TTC549 (cell line): Measurements from ENCODE around the gene TMEM200C.

Source experiments
- FAIRE-seq: peaks from 2 replicates; lab custom pipeline; 2012; peaks lifted over from hg19 to GRCh38; lab: Jason Lieb, UNC

TMEM200C gene

DNA sequence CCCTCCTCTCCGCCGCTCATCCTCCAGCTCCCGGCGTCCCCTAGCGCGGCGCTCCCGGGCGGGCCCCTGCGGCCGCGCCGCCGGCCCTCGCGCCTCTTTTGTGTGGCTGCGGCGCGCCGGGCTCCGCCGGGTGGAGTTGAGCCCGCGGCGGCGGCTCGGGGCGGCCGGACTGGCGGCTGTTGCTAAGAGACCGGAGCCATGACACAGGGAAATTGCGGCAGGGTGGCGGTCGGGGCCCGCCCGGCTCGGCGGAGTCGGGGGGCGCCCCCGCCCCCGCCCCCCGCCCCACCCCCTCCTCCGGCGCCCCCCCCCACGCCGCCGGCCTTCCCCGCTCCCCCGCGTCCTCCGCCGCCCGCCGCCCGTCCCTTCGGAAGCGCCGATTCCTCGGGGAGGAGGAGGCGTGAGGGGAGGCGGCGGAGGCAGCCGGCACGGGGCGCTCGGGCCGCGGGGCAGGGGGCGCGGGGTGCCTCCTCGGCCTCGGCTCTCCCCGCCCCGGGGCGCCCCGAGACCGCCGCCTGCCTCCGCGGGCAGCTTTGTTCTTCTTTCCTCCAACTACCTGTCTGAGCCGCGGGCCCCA lies at the start of gene TMEM200C:
TSS of gene TMEM200C (minus strand) at position 224 of the 577 bp plus-strand sequence. CDS start 3,459 bp downstream, outside the sequence.
- FAIRE-seq = no peak

DNA sequence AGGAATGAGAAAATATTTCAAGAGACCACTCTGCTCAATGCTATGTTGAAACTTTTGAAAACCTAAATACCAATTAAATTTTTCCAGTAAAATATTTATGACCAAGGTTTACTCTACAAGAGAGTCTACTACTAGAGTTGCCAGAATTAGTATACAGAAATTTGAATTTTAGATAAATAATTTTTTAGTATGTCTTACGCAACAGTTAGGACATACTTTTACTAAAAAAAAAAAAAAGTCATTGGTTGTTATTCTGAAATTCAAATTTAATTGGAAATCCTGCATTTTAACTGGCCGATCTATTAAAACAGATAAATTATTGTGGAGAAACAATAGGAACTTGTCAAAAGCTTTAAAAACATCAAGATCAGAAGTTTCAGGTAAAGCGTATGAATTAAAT lies 49.1 kb upstream of the TMEM200C start:
- FAIRE-seq = no peak

DNA sequence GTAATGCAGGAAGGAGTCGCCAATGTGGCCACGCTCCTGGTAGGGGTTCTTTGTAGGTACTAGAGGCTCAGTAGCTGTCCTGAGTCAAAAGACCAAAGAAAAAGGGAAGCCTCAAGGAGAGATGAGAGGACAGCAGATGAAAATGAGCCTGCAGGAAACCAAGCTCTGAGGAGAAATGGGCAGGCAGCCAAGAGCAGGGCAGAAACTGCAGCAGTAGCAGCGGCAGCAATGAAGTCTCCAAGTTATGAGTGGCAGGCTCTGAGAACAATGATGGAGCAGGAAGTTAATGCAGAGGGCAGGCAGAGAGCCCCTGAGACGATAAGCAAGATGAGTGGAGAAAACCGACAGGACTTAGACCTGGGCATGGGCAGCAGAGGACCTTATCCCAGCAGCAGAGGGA lies 48.2 kb upstream of the TMEM200C start:
- FAIRE-seq = no peak

DNA sequence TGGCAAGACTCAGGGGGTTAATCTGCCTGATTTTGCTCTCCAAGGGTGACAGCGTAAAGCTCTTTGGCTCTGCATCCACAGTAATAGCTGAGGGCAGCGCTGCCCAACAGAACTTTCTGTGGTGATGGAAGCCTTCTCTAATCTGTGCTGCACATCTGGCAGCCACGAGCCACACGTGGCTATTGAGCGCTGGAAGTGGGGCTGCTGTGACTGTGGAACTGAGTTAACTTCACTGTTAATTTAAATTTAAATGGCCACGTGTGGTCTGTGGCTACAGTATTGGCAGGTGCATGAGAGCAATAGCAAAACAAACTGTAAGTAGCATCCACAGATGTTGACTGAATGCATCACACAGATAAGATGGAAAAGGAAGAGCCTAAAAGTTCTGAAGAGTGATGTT lies 47.3 kb upstream of the TMEM200C start:
- FAIRE-seq = no peak

DNA sequence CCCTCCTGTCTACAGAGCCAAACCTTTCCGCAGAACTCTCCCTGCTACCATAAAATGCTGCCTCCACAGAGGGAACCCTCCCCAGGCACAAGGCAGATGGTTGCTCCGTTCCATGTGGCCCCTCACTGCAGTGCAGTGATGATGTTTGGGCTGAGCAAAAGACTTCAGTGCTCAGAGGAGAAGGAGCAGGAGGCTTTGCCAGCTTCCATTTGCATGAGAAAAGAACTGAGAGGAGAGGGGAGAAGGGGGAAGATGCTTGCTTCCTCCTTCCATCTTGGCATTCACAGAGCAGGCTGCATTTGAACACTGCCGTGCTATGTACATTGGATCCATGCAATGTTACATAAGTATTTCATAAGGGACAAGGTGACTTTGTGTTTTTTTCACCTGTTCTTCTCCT lies 46.6 kb upstream of the TMEM200C start:
- no peak for FAIRE-seq

DNA sequence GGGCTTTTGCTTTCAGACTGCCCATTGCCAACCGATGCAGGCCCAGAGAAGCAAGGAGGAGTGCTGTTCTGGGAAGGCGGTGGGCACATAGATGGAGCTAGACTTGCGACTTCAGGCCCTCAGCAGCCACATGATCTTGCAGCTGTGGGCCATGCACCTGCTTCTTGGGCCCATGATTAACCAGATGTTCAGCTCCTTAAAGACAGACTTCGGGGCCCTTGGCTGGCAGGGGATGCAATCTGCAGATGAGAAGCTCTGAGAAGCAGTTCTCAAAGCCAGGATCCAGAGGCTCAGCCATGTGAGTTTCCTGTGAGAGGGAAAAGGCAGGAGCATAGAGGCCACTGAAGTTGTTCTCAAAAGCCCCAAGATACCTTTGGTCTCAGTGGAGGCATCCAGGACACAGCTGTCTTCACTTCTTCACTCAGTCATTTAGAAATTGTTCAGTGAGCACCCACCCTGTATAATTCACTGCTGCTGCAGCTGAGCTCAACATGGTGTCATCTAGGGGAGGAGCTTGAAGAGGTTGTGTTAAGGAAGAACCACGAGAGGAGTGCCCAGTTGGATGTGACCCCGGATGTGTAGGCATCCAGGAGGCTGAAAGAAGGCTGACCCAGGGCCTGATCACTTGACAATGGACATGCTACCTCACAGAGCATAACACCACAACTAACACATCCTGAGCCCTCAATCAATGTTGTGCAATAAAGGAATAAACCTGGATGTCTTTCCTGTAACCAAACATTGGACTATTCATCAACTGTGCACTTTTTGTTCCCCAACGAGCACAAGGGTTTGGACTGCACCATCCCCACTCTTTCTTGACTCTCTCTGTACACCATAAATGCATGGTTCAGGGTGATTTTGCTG lies 44.7 kb upstream of the TMEM200C start:
- FAIRE-seq = no peak

DNA sequence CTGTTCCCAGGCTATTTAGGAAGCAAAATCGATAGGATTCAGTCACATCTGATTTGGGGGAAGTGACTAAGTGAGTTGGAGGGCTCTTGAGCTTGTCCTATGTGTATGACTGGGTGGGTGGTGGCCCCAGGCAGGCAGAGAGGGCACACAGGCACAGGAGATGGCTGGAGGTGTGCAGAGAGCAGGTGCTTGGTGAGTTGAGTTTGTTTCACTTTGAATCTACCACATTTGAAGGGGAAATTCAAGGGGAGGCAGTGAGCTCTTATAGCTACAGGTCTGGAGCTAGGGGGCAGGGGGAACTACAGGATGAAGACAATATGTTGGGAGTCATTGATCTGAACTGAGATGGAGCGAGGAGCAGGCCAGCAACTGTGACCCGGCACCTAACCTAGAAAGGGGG lies 42.5 kb upstream of the TMEM200C start:
- FAIRE-seq = no peak

DNA sequence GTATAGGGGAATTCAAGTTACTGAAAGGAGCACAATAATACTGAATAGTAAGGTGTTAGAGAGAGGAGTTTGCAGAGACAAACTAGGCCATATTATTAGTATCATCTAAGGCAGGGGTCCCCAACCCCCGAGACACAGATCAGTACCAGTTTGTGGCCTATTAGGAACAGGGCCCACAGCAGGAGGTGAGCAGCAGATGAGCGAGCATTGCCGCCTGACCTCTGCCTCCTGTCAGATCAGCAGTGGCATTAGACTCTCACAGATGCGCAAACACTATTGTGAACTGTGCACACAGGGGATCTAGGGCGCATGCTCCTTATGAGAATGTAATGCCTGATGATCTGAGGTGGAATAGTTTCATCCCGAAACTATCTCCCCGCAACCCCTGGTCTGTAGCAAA lies 41.8 kb upstream of the TMEM200C start:
- FAIRE-seq = no peak

DNA sequence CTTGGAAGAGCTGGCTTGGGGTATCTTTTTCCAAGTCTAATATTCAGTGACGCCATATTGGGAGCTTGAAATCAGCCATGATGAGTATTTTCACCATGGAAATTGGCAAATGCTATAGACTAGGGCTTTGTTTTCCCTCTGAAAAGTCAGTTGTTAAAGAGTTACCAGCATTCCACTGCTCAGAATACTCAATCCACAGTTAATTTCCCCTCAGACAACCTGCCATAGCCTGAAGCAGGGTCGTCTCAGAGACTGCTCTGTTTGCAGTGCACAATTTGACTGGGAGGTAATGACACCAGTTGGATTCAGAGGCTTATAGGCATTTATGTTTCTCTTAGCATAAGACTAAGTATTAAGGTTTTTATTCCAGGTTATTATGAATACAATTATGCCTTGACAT lies 35.5 kb upstream of the TMEM200C start:
- no peak for FAIRE-seq

DNA sequence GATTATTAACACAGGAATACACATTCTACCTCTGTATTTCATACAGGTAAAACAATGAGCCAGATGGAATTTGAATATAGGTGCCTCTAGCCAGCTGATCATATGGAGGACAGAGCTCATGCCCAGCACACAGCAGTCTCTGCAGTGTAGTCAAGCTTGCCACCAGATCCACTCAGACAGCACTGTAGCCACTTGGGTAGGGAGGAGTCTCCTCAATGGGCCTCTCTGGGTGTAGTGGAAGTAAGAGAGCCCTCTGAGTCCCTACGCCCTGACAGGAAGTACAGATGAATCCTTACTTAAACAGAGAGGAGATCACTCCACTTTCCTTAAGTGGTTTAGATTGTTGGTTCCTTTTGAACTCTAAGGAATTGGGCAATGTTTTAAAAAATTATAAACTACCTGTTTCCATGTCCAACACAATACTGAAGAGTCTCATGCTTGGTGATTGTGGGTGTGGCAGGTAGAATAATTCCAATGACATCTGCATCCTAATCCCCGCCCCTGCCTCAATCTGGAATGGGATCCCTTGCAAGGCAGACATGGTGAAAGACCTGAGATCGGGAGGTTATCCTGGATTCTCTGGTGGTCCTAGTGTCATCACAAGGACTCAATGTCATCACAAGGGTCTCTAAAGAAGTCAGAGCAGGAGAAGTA lies 23.0 kb upstream of the TMEM200C start:
- no peak for FAIRE-seq

DNA sequence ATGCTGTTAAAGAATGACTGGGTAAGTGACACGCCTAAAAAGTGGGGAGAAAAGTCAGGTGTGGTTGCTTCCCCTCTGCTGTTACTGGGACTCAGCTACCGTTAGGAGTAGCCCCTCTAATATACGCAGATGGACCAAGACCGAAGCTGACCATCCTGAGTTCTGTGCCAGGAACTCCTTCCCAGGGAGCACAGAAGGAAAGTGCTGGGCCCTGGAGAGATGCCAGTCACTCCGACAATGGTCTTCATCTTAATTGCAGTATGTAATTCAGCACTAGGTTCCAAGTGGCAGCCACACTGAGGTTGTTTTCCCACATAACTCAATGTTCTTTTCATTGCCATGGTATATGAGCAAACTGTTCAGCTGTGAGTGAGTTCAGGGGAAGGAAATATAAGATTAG lies 19.6 kb upstream of the TMEM200C start:
- FAIRE-seq = no peak

DNA sequence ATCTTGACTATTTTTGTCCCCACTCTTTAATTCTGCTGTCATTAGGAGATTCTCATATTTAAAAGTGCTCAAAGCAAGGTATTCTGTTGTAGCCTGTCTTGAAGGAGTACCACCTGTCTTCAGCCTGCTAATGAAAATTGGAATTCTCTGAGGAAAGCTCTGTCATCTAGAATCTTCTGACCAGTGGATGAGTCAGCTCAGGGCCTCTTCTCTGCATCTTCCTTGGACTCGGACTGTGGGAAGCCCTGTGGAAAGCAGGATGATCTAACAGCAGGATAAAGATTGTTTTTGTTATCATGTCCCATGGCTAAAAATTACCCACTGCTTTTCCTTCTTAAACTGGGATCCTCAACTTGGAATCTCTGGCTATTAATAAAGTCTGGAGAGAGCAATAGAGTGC lies 18.7 kb upstream of the TMEM200C start:
- FAIRE-seq = no peak

DNA sequence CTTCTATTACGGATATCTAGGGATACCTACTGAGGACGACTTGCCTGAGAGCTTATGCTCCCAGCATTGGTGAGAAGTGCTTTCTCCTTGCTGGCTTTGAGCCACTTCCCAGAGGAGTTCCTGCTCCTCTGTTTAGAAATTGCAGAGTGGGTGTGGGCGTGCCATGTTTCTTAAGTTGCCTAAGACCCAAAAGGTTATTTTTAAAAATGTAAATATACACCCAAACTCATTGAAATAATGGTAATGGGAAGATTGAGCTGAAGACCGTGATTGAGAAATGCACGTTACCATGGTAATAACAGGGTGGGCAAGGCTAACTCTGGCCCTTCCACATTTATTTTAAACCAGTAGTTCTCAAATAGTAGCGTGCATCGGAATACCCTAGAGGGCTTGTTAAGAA lies 17.2 kb upstream of the TMEM200C start:
- FAIRE-seq = no peak

DNA sequence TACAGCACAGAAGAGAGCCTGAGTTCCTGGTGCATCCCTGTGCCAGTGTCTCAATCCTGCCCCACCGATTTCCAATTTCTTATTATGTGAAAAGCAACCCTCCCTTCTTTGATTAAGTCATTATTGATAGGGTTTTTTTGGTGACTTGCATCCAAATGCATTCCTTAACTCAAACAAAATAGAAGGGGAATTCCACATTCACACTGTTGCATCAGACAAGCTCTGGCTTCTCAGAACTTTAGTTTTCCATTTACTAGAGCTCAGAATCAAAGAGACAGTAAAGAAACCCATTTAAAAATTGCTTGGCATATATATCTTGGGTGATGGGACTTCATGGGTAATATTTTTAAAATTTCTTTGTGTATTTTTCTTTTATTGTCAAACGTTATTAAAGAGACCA lies 13.8 kb upstream of the TMEM200C start:
- FAIRE-seq = no peak

DNA sequence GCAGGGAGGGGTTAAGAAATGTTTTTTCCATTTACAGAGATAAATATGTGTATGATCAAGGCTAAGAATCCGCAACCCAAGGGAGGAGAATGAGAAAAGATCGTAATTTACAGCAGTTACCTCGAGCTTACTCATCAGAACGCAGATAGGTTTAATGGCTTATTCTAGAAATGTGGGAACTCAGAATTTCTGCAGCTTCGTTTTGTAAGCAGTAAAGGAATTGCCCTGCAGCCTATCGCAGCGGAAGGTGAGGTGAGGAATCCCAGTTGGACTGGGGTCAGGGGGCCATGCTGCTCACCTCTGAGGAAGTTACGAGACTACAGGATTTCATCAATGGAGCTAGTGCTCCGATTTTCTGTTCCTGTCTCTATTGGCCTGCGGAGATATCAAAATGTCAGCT lies 8.1 kb upstream of the TMEM200C start:
- no peak for FAIRE-seq

DNA sequence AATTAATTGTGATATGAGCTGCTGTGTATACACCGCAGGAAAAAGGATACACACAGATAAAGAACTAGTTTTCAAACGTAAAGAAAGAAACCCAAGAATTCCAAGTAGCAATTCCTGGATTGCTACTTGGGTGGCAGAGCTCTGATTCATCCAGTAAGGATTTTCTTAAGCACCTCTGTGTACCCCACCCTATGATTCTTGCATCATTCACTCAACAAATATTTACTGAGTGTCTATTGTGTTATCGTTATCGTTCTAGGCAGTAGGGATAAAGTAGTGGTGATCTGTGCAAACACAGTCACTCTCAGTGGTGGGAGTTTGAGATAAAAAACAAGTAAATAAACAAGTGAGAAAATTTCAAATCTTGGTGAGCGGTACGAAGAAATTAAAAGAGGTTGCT lies 4.9 kb upstream of the TMEM200C start:
- FAIRE-seq = no peak

DNA sequence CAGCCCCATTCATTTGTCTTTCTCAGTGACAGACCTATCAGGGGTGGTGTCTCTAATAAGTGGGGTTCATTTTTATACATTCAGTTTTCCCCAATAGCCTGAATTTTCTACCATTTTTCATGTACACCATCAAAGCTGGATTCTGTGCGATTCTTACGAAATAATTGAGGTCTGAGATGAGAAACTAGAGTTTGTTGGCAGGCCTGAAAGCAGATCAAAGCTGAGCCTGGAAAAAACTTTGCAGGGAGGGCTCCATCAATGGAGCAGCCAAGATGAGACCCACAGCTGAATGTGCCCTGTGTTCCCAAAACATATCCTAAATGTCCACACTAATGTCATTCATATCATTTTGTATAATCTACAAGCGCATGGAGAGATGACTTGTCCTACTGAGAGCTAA lies 4.5 kb upstream of the TMEM200C start:
- FAIRE-seq = no peak

DNA sequence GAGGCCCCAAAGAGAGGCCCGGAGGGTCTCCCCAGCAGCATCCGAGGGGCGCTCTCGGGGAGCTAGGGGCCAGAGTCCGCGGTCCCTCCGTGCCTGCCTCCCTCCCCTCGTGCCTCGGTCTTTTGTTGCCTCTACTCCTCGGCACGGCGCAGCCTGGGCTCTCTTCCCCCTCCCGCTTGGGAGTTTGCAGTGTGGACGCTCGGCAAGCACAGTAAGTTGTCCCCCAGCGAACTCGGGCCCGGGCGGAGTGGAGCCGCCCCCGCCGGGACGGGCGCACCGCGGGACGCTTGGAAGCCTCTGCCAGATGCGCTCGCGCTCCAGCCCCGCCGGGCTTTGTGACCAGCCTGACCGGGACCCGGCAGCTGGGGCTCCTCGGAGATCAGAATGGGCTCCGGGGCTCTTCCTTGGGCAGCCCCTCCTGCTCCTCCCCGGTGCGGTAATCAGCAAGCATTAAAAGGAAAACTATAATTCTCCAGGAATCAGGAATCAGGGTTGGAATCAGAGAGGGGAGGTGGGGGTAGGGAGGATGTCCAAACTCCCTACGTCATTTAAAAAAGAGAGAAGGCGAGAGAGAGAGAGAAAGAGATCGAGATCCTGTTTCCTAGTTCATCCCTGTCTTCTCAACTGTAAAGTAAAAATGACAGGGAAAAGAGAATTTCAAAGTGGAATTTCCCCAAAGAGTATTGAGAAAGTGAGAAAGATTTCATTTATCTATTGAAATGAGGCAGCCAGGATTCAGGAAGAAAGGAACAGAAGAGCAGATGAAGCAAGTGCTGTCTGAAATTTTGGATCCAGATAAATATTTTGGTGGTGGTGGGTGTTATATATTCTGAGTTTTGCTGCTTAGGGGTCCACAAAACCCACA lies 786 bp upstream of the TMEM200C start:
- no peak for FAIRE-seq

DNA sequence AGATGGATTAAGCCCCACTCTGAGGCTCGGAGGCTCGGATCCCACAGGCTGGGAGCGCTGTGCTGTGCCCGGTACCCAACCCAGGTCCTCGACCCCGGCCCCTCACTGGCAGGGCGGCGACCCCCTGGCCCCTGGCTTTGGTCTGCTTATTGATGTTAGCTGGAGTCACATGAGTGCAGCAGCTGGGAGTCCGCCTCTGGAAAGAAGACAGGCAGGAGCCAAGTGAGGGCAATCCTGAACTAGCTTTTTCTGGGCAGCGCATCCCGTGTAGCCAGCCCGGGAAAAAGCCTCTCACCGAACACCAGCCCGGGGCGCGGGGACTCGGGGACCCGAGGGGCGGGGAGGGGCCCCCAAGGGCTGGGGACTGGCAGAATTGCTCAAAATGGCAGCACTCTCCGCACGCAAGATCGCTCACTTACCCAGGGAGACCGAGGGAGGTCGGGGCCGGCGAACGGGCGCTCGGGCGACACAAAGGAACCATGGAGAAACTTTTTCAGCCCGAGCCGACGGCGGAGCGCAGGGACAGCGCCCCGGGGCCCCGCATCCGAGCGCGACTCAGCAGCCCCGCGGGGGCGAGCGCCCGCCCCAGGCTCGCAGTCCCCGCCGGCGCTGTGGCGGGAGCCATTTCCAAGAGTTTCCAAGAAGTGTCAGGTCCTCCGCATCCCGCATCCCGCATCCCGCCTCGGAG lies 567 bp downstream of the TMEM200C start:
- FAIRE-seq = no peak

DNA sequence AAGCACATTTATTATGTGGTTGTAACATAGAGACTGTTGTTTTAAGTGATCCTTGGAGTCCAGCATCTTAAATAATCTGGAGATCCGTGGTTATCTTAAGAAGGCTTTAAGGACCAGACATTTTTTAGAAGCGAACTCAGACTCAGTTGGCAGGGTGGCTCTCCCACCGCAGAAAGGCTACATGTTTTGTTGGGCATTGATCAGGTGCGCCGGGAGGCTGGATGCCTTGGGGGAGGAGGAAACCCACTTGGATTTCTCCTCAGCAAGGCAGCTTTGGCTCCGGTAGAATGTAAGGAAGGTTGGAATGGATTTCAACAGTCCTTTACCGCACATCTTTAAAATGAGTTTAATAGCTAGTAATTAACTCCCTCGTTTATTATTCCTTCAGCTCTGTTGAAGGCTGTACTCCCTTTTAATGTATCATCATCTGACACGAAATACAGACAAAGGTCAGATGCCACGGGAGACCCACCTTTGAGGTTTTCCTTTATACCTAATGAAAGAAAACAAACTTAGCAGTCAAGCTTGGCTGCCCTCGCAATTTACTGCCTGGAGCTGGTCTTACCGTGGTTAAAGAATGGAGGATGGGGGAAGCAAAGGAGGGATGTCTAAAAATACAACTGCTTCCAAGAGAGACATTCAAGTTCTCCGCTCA lies 1.2 kb downstream of the TMEM200C start:
- FAIRE-seq = no peak

DNA sequence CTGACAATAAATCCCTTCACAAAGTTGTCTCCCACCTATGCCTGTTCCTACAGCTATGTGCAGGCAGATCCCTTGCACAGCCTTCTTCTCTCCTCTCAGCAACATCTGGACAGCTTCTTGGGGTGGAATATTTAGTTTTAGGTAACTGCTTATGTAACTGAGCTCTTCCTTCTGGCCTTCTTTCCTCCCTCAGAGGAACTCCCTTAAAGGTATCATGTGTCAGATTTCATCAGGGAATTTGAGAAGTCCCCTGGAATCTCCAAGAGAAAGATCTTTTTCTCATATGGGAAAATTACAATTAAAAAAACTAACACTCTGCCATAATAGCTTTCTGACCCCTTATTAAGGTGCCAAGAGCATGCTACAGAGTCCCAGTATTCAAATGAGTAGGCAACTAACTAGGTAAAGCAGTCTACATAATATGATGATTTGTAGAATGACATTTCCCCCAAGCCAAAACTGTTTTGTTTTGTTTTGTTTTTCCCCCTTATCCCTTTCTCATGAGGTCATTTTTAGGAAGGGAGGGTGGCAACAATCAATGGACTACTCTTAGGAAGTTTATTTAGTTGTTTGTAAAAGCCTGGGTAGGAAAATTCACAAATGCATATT lies 2.4 kb downstream of the TMEM200C start:
- FAIRE-seq = no peak
